ENCODE measurements around the gene GNB3. TPM values are rescaled to one million over a fixed set of nuclear protein-coding genes. Genes with fewer than 3 reads are reported as not detected.
"Not testable (repeated sequence)": the region's sequence is repeated elsewhere in the genome, so short reads cannot be mapped to it uniquely, and the experiment has no call there.

The GNB3 gene
- total RNA-seq, 1 donor from 2014 or later, result 4.2 TPM

DNA sequence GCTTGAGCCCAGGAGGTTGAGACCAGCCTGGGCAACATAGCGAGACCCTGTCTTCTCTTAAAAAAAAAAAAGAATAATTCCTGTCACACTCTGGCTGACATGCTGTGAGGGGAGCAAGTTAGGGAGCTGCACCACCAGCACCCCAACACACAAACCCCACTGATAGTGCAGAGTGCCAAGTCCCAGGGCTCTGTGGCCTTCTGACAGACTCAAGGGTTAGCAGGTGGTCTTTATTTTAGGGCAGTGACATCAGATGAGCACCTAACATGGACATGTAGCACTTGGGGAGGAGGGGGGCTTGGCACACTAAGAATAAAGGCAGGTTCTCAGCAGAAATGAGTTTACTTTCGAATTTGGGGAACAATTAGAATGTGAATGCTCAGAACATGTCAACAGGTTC, 18.1 kb downstream of the GNB3 start:
- DNase-seq (ENCODE audit: low read depth), result no peak
- no peak overlapping the region for H3K4me3 ChIP-seq (ENCODE audit: low read depth, low read length)
- TF ChIP-seq, protein P1, sequence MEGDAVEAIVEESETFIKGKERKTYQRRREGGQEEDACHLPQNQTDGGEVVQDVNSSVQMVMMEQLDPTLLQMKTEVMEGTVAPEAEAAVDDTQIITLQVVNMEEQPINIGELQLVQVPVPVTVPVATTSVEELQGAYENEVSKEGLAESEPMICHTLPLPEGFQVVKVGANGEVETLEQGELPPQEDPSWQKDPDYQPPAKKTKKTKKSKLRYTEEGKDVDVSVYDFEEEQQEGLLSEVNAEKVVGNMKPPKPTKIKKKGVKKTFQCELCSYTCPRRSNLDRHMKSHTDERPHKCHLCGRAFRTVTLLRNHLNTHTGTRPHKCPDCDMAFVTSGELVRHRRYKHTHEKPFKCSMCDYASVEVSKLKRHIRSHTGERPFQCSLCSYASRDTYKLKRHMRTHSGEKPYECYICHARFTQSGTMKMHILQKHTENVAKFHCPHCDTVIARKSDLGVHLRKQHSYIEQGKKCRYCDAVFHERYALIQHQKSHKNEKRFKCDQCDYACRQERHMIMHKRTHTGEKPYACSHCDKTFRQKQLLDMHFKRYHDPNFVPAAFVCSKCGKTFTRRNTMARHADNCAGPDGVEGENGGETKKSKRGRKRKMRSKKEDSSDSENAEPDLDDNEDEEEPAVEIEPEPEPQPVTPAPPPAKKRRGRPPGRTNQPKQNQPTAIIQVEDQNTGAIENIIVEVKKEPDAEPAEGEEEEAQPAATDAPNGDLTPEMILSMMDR (conservative IDR thresholded peaks at IDR 0.05; ENCODE audit: low read depth, low read length), result no peak

DNA sequence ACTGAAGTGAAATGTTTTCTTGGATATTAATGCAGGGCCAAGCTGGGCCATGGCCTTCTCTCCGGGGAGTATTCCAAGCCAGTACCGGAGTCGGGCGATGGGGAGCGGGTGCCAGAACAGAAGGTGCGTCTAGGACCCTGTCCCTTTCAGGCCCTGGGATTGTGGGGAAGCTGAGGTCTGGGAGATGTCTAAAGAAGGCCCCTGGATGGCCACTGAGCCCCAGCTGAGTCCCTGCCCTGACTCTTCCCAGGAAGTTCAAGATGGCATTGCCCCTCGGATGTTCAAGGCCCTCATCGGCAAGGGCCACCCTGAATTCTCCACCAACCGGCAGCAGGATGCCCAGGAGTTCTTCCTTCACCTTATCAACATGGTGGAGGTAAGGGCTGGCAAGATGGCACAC, 19.4 kb downstream of the GNB3 start:
- no peak for DNase-seq (ENCODE audit: low read depth)
- TF ChIP-seq, protein P1 (conservative IDR thresholded peaks at IDR 0.05; ENCODE audit: low read depth, low read length), result no peak
- H3K4me3 ChIP-seq (ENCODE audit: low read depth, low read length), result no peak overlapping the region

DNA sequence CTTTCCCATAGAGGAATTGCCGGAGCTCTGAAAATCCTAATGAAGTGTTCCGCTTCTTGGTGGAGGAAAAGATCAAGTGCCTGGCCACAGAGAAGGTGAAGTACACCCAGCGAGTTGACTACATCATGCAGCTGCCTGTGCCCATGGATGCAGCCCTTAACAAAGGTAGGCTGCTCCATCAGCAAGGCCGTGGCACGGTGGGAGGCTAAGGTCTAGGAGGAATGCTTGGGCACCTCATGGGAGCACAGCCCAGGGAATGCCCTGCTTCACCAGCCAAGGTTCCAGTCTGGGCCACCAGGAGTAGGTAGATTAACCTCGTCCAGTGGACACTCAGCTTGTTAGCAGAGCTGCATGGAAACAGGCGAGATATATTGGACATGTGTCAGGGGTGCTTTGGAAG, 20.2 kb downstream of the GNB3 start:
- H3K4me3 ChIP-seq (ENCODE audit: low read depth, low read length), result no peak overlapping the region
- TF ChIP-seq, protein P1 (conservative IDR thresholded peaks at IDR 0.05; ENCODE audit: low read depth, low read length), result no peak
- DNase-seq (ENCODE audit: low read depth), result no peak

DNA sequence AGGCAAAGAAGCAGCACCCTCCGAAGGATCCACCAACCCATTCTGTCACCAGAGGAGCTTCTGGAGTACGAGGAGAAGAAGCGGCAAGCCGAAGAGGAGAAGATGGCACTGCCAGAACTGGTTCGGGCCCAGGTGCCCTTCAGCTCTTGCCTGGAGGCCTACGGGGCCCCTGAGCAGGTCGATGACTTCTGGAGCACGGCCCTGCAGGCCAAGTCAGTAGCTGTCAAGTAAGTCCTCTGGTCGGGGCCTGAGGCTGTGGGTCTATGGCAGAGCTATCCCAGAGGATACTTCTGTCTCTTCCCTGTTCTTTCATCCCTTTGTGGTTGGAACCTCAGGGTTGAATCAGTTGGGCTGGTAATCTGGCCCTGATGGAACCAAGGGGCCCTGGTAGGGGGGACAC, 20.7 kb downstream of the GNB3 start:
- no peak overlapping the region for H3K4me3 ChIP-seq (ENCODE audit: low read depth, low read length)
- TF ChIP-seq, protein P1 (conservative IDR thresholded peaks at IDR 0.05; ENCODE audit: low read depth, low read length), result no peak
- no peak for DNase-seq (ENCODE audit: low read depth)

DNA sequence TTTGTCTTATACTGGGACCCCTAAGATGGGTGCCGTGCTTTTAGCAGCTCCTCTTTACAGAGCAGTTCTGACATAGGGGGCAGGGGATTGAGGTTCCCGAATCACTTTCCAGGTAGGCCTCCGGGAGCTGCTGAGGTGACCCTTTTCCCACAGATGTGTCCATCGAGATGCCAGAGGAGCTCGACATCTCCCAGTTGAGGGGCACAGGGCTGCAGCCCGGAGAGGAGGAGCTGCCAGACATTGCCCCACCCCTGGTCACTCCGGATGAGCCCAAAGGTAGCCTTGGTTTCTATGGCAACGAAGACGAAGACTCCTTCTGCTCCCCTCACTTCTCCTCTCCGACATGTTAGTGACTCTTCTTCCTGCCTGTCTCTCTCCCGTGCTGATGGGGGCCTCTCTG, 22.3 kb downstream of the GNB3 start:
- DNase-seq (ENCODE audit: low read depth), result no peak
- TF ChIP-seq, protein P1 (conservative IDR thresholded peaks at IDR 0.05; ENCODE audit: low read depth, low read length), result no peak
- no peak overlapping the region for H3K4me3 ChIP-seq (ENCODE audit: low read depth, low read length)

DNA sequence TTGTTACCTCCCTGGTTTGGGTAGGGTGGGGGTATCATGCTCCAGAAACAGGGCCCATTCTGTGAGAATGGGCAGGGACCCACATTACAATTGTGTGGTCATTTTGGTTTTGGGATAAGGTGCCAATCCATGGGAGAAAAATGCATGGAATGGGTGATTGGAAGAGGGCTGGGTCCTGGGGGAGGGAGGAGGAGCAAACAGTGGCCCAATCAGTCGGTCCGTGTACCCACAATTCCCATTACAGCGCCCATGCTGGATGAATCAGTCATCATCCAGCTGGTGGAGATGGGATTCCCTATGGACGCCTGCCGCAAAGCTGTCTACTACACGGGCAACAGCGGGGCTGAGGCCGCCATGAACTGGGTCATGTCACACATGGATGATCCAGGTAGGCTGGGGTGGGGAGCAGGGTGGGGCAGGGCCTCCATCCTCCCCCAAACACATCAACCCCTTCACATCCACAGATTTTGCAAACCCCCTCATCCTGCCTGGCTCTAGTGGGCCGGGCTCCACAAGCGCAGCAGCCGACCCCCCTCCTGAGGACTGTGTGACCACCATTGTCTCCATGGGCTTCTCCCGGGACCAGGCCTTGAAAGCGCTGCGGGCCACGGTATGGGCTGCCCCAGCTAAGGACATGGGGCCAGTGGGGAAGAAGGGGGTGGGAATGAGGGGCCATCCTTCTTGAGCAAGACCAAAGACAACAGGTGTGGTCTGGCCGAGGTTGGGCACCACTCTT, 23.0 kb downstream of the GNB3 start:
- no peak overlapping the region for H3K4me3 ChIP-seq (ENCODE audit: low read depth, low read length)
- no peak for DNase-seq (ENCODE audit: low read depth)
- TF ChIP-seq, protein P1 (conservative IDR thresholded peaks at IDR 0.05; ENCODE audit: low read depth, low read length), result no peak

DNA sequence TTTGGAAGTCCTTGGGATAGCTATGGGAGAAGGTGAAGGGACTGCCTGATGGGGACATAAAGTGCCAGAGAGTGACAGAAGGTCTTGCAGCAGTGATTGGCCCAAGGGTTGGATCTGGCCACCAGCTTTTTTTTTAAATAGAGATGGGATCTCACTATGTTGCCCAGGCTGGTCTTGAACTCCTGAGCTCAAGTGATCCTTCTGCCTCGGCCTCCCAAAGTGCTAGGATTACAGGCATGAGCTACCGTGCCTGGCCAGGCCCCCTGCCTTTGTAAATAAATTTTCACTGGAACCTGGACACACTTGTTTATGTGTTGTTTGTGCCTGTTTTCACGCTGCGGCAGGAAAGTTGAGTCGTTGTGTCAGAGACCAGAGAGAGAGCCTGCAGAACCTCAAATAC, 24.6 kb downstream of the GNB3 start:
- not testable (repeated sequence) for H3K4me3 ChIP-seq (ENCODE audit: low read depth, low read length); DNase-seq (ENCODE audit: low read depth)

Measured in epithelial cell of proximal tubule (primary cell).